ENCODE data around the gene RFX4.

The RFX4 gene

DNA sequence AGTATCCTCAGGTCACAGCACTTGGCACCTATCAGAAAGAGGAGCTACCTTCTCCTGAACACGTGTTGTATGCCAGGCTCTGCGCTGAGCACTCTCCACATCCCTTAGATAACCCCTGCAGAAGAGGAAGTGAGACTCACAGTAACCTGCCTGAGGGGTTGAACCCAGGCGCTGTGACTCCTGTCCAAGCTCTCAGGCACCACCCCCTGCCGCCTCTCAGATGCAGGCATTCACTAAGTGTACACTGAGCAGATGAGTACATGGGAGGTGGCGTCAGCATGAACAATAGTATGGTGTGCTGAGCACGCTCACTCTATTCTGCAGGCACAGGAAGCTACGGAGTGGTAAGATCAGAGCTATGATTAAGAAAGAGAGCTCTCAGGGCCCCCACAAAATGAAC is 170.7 kb downstream of the RFX4 start:
- peaks cover 12% of the 10 kb centered on the region for H3K9me3 Mint-ChIP-seq
- TF ChIP-seq, protein P1, sequence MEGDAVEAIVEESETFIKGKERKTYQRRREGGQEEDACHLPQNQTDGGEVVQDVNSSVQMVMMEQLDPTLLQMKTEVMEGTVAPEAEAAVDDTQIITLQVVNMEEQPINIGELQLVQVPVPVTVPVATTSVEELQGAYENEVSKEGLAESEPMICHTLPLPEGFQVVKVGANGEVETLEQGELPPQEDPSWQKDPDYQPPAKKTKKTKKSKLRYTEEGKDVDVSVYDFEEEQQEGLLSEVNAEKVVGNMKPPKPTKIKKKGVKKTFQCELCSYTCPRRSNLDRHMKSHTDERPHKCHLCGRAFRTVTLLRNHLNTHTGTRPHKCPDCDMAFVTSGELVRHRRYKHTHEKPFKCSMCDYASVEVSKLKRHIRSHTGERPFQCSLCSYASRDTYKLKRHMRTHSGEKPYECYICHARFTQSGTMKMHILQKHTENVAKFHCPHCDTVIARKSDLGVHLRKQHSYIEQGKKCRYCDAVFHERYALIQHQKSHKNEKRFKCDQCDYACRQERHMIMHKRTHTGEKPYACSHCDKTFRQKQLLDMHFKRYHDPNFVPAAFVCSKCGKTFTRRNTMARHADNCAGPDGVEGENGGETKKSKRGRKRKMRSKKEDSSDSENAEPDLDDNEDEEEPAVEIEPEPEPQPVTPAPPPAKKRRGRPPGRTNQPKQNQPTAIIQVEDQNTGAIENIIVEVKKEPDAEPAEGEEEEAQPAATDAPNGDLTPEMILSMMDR (IDR thresholded peaks at IDR 0.05; ENCODE audit: unreplicated experiment in 3 of 3) = no peak
- H3K36me3 Mint-ChIP-seq (ENCODE audit: low read depth) = peaks cover 11% of the 10 kb centered on the region
- no peak overlapping the region for H3K27ac Mint-ChIP-seq
- peaks cover 11% of the 10 kb centered on the region for H3K4me1 Mint-ChIP-seq
- no peak overlapping the region for H3K4me3 Mint-ChIP-seq
- peaks cover 4% of the 10 kb centered on the region for H3K27me3 Mint-ChIP-seq (ENCODE audit: low read depth)

DNA sequence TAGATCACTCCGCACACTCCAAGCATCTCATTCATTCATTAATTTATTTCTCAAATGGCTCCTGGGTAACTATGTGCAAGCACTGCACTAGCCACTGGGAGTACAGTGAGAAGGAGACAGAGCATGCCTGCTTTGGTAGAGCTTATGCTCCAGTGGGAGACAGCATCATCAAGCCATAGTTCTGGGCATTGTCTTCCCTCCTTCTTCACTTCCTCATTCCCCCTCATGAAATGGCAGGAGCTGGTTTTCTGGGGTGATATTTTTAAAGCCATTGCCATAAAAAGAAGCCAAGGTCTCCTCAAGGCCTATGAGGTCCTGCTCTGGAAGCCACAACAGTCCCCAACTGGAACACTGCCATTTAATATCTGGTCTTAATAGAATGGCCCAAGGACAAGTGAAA is 171.5 kb downstream of the RFX4 start:
- Mint-ChIP-seq H3K27ac (no peak overlapping the region), H3K9me3 (peaks cover 12% of the 10 kb centered on the region), H3K27me3 (ENCODE audit: low read depth) (peaks cover 3% of the 10 kb centered on the region), H3K36me3 (ENCODE audit: low read depth) (peaks cover 11% of the 10 kb centered on the region), H3K4me1 (peaks cover 17% of the 10 kb centered on the region), H3K4me3 (no peak overlapping the region)
- TF ChIP-seq, protein P1 (IDR thresholded peaks at IDR 0.05; ENCODE audit: unreplicated experiment in 3 of 3) = no peak

DNA sequence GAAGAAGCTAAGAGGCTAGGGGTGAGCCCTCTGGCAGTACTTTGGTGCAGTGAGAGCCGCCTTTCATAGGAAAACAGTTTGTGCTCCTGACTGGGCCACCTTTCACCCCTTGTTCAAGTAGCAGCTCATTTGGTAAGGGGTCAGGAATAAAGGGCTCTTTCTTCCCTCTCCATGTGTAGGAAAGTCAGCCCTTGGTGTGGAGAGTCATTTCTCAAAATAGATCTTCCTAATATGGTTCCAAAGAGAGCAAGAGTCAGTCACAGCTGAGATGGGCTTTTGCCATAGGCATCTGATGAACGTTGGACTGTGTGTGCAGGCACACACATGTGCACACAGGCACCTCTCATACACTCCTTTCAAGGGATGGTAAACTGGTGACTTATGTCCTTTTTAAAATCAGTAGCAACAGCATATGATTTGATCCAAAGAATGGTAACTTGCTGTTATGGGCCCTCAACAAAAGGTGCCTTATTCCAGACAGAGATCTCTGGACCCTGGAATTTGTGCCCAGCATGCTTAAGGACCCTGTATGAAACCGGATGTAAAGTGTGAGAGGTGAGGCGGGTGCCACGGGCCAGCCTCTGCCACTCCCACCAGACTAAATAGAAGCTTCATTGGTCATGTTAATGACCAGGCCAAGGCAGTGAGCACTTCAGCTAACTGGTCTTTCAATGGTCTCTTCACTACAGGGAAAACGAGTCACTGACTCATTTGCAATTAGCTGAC is 175.0 kb downstream of the RFX4 start:
- peak overlapping the region; percentile 35 to 97 (median 72) for H3K27ac Mint-ChIP-seq
- H3K4me3 Mint-ChIP-seq = no peak overlapping the region
- peaks cover 5% of the 10 kb centered on the region for H3K9me3 Mint-ChIP-seq
- H3K4me1 Mint-ChIP-seq = peaks cover 35% of the 10 kb centered on the region
- TF ChIP-seq, protein P1 (IDR thresholded peaks at IDR 0.05; ENCODE audit: unreplicated experiment in 3 of 3) = no peak
- H3K27me3 Mint-ChIP-seq (ENCODE audit: low read depth) = no peaks in the 10 kb centered on the region
- peaks cover 6% of the 10 kb centered on the region for H3K36me3 Mint-ChIP-seq (ENCODE audit: low read depth)

DNA sequence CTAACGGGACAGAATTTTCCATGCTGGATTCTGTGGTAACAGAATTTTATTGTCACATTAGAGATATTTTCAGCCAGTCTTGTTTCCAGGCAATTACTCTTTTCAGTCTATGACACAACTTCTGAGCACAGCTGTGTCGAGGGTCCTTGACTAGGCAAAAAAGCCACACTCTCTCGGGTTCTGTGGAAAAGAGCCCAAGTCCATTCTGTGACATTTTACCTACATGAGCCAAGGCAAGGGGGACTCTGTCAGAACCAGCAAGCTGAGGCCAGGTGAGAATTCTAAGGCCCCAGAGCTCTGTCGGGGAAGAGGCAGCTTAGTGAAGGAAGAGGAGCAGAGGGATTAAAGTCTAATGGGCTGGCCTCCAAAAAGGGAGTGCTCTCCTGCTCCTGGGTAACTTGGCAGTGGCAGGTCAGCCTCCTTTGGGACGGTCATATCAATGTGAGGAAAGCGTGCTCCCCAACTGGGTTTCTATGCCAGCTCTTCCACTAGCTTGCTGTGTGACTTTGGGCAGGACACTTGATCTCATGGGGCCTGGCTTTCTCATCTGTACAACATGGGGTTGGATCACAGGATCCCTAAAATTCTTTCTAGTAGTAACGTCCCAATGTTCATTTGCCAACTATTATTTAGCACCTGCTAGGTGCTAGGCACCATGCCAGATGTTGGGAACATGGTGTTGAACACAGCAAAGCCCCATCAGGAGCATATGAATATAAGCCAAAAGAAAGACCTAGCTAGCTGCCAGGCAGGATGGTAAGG is 175.7 kb downstream of the RFX4 start:
- H3K36me3 Mint-ChIP-seq (ENCODE audit: low read depth) = no peaks in the 10 kb centered on the region
- peak overlapping the region; percentile 70 to 97 (median 72) for H3K27ac Mint-ChIP-seq
- H3K4me3 Mint-ChIP-seq = no peak overlapping the region
- H3K9me3 Mint-ChIP-seq = no peaks in the 10 kb centered on the region
- H3K4me1 Mint-ChIP-seq = peaks cover 35% of the 10 kb centered on the region
- TF ChIP-seq, protein P1 (IDR thresholded peaks at IDR 0.05; ENCODE audit: unreplicated experiment in 3 of 3) = no peak
- H3K27me3 Mint-ChIP-seq (ENCODE audit: low read depth) = no peaks in the 10 kb centered on the region

DNA sequence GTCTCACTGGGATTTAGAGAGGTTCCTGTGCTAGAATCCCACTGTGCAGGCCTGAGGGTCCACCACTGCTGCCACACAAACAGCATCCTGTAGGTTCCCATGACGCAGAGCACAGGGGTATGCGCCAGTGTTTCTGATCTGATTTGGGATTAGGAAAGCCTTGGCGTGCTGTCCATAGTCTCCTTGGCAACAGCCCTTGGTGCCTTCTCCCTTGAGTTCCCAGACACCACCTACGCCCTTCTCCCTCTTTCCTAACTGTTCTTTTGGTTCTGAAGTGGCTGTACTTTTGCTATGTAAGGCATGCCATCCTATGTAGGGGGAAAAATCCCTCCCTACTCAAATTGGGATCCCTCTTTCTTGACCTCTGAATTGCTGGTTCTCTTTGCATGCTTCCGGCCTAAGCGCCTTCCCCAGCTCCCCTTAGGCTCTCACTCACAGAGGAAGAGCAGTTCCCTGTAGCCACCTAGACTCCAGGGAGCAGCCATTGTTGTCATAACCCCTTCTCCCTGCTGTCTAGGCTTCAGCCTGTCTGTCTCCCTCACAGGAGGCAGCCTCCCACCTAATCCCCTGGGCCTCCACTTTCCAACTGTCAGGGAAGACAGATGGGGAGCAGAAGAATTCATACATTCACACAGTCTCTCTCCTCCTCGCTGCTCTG is 176.9 kb downstream of the RFX4 start:
- Mint-ChIP-seq H3K4me1 (peaks cover 38% of the 10 kb centered on the region), H3K36me3 (ENCODE audit: low read depth) (no peaks in the 10 kb centered on the region), H3K4me3 (peak overlapping the region; percentile 11 to 47 (median 41)), H3K9me3 (no peaks in the 10 kb centered on the region), H3K27me3 (ENCODE audit: low read depth) (no peaks in the 10 kb centered on the region), H3K27ac (peak overlapping the region; percentile 95 to 98 (median 97))
- TF ChIP-seq, protein P1 (IDR thresholded peaks at IDR 0.05; ENCODE audit: unreplicated experiment in 3 of 3) = no peak
